Jurkat, Clone E6-1 (cell line): ENCODE measurements around the gene TTF2. TPM values are rescaled to one million over a fixed set of nuclear protein-coding genes. Genes with fewer than 3 reads are reported as not detected.

Experiments
- DNase-seq: peaks from one replicate; pipeline ENCODE4 v3.0.0-alpha.2; 2011; ENCODE audit warnings: low read depth, low spot score
- H3K4me3 ChIP-seq: 2 replicates; pipeline ENCODE4 v1.5.1; 2011; ENCODE audit warnings: mild to moderate bottlenecking, low read length, control low read depth, moderate library complexity
- polyA plus RNA-seq: library from polyadenylated mRNA; unstranded; fragments of >200 nt; gene quantifications from one replicate; pipeline ENCODE4 v1.2.1, GENCODE V29; 2012; ENCODE audit warnings: missing spikeins; ENCODE audit not compliant: insufficient read length, insufficient read depth

Gene TTF2
- polyA plus RNA-seq, result 113 TPM

- H3K4me3 ChIP-seq, result peak within 1 kb of the TSS; percentile 91
- peak; percentile 100 for DNase-seq
Observed at GRCh38 chr1:117059678-117060440, at the start of gene TTF2. TSS of gene TTF2 (plus strand) at chr1:117060326. CDS start at chr1:117060347, 21 bp downstream.

- no peak for DNase-seq
Observed at GRCh38 chr1:117011334-117011733, 48.8 kb upstream of the TTF2 start.

GRCh38 chr1:117013309-117013858 is 46.7 kb upstream of the TTF2 start:
- no peak for DNase-seq
- no peak overlapping the region for H3K4me3 ChIP-seq

More at GRCh38 chr1:117011334-117011733, 48.8 kb upstream of the TTF2 start:
- no peak overlapping the region for H3K4me3 ChIP-seq

- H3K4me3 ChIP-seq, result no peak overlapping the region
- no peak for DNase-seq
Observed at GRCh38 chr1:117014209-117014608, 45.9 kb upstream of the TTF2 start.

GRCh38 chr1:117015724-117016123 is 44.4 kb upstream of the TTF2 start:
- H3K4me3 ChIP-seq, result no peak overlapping the region
- no peak for DNase-seq

GRCh38 chr1:117017062-117017461 is 43.1 kb upstream of the TTF2 start:
- DNase-seq, result no peak
- H3K4me3 ChIP-seq, result no peak overlapping the region

- DNase-seq, result no peak
- H3K4me3 ChIP-seq, result no peak overlapping the region
Observed at GRCh38 chr1:117017648-117018047, 42.5 kb upstream of the TTF2 start.

- DNase-seq, result no peak
- no peak overlapping the region for H3K4me3 ChIP-seq
Observed at GRCh38 chr1:117020526-117021156, 39.5 kb upstream of the TTF2 start.

GRCh38 chr1:117022114-117022513 is 38.0 kb upstream of the TTF2 start:
- DNase-seq, result no peak
- no peak overlapping the region for H3K4me3 ChIP-seq

GRCh38 chr1:117025568-117025967 is 34.6 kb upstream of the TTF2 start:
- no peak overlapping the region for H3K4me3 ChIP-seq
- DNase-seq, result no peak

- H3K4me3 ChIP-seq, result no peak overlapping the region
- no peak for DNase-seq
Observed at GRCh38 chr1:117026361-117026760, 33.8 kb upstream of the TTF2 start.

- no peak overlapping the region for H3K4me3 ChIP-seq
- no peak for DNase-seq
Observed at GRCh38 chr1:117029685-117030084, 30.4 kb upstream of the TTF2 start.

GRCh38 chr1:117030271-117030877 is 29.8 kb upstream of the TTF2 start:
- no peak overlapping the region for H3K4me3 ChIP-seq
- DNase-seq, result no peak

- H3K4me3 ChIP-seq, result no peak overlapping the region
- no peak for DNase-seq
Observed at GRCh38 chr1:117032266-117032665, 27.9 kb upstream of the TTF2 start.

- no peak for DNase-seq
- H3K4me3 ChIP-seq, result no peak overlapping the region
Observed at GRCh38 chr1:117032681-117033539, 27.2 kb upstream of the TTF2 start.

- no peak overlapping the region for H3K4me3 ChIP-seq
- no peak for DNase-seq
Observed at GRCh38 chr1:117033772-117034171, 26.4 kb upstream of the TTF2 start.

GRCh38 chr1:117034791-117035290 is 25.3 kb upstream of the TTF2 start:
- H3K4me3 ChIP-seq, result no peak overlapping the region
- DNase-seq, result no peak

GRCh38 chr1:117036018-117036461 is 24.1 kb upstream of the TTF2 start:
- H3K4me3 ChIP-seq, result no peak overlapping the region
- DNase-seq, result no peak

- H3K4me3 ChIP-seq, result no peak overlapping the region
- DNase-seq, result no peak
Observed at GRCh38 chr1:117037802-117038201, 22.3 kb upstream of the TTF2 start.
